Stomach smooth muscle (tissue), 2 donors: ENCODE measurements around the gene PRMT3.
"Not testable (repeated sequence)": the region's sequence is repeated elsewhere in the genome, so short reads cannot be mapped to it uniquely, and the experiment has no call there.

Source experiments
- H3K27ac ChIP-seq: one replicate; pipeline ENCODE4 v1.7.0; 2013; ENCODE audit warnings: mild to moderate bottlenecking, low read length, inconsistent platforms
- H3K27me3 ChIP-seq, 2 donors: one replicate each; pipeline ENCODE4 v1.7.0; 2013; ENCODE audit warnings: low read length in 2 of 2; ENCODE audit not compliant: insufficient read depth in 2 of 2, control insufficient read depth in 1 of 2
- H3K36me3 ChIP-seq, 2 donors: one replicate each; pipeline ENCODE4 v1.7.0; 2013; ENCODE audit warnings: low read length in 2 of 2; ENCODE audit not compliant: control insufficient read depth in 2 of 2, insufficient read depth in 2 of 2
- H3K4me1 ChIP-seq: one replicate; pipeline ENCODE4 v1.7.0; 2013; ENCODE audit warnings: low read length; ENCODE audit not compliant: control insufficient read depth, insufficient read depth
- H3K4me3 ChIP-seq, 2 donors: one replicate each; pipeline ENCODE4 v1.7.0; 2013; ENCODE audit warnings: low read length in 2 of 2
- H3K9ac ChIP-seq, 2 donors: one replicate each; pipeline ENCODE4 v1.7.0; 2013; ENCODE audit warnings: low read length in 2 of 2, mild to moderate bottlenecking in 1 of 2
- H3K9me3 ChIP-seq, 2 donors: one replicate each; pipeline ENCODE4 v1.7.0; 2013; ENCODE audit warnings: low read length in 2 of 2; ENCODE audit not compliant: control insufficient read depth in 2 of 2
- donor health status: healthy.
- donor health status: Pancreatic carcinoma.

The PRMT3 gene

GRCh38 chr11:20474882-20475517 lies 87.5 kb downstream of the PRMT3 start:
- H3K36me3 ChIP-seq = no peaks in the 10 kb centered on the region
- no peak overlapping the region for H3K4me3 ChIP-seq
- H3K4me1 ChIP-seq = no peaks in the 10 kb centered on the region
- H3K27ac ChIP-seq = no peak overlapping the region
- H3K9me3 ChIP-seq = no peaks in the 10 kb centered on the region
- no peak overlapping the region for H3K9ac ChIP-seq
- H3K27me3 ChIP-seq = no peaks in the 10 kb centered on the region

- no peaks in the 10 kb centered on the region for H3K9me3 ChIP-seq
- no peak overlapping the region for H3K4me3 ChIP-seq
- H3K4me1 ChIP-seq = no peaks in the 10 kb centered on the region
- H3K36me3 ChIP-seq = no peaks in the 10 kb centered on the region
- H3K27ac ChIP-seq = no peak overlapping the region
- H3K27me3 ChIP-seq = no peaks in the 10 kb centered on the region
- H3K9ac ChIP-seq = no peak overlapping the region
Measured at GRCh38 chr11:20477418-20478090, 90.0 kb downstream of the PRMT3 start.

DNA sequence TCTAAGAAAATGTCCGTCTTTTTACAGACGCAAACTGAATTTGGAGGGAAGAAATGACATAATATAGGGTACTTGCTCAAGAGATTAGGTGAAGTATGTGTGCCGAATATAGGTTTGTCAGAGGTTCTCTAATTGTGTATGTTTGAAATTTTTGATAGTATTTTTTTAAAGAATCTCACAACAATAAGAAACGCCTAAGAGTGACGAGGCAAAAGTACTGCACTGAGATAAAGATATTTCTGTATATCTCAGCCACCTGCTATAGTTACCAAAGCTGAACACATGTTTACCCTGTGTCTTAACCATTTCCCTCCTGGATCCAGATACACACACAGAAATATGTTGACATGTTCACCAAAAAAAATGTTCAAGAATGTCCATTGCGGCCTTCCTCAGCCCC lies 92.0 kb downstream of the PRMT3 start:
- no peaks in the 10 kb centered on the region for H3K4me1 ChIP-seq
- H3K27ac ChIP-seq = no peak overlapping the region
- no peak overlapping the region for H3K4me3 ChIP-seq
- no peaks in the 10 kb centered on the region for H3K36me3 ChIP-seq
- H3K27me3 ChIP-seq = no peaks in the 10 kb centered on the region
- no peak overlapping the region for H3K9ac ChIP-seq
- no peaks in the 10 kb centered on the region for H3K9me3 ChIP-seq

DNA sequence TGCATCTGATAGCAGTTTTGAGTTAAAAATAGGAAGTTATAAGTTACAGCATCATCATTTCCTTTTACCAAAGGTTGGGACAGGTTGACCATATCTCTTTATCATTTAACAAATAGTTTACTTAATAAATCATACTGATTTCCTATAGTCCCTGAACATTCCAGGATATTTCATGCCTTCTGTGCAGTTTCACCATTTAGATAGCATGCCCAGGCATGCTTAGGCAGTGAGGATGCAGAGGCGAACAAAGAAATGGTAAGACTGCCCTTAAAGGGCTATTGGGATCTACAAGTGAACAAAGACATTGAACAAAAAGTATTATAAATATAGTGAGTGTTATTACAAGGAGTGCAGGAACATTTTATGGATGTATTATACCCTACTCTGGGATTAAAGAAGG lies 96.4 kb downstream of the PRMT3 start:
- no peak overlapping the region for H3K4me3 ChIP-seq
- no peak overlapping the region for H3K27ac ChIP-seq
- H3K27me3 ChIP-seq = no peaks in the 10 kb centered on the region
- no peaks in the 10 kb centered on the region for H3K4me1 ChIP-seq
- no peak overlapping the region for H3K9ac ChIP-seq
- H3K36me3 ChIP-seq = no peaks in the 10 kb centered on the region
- no peaks in the 10 kb centered on the region for H3K9me3 ChIP-seq

DNA sequence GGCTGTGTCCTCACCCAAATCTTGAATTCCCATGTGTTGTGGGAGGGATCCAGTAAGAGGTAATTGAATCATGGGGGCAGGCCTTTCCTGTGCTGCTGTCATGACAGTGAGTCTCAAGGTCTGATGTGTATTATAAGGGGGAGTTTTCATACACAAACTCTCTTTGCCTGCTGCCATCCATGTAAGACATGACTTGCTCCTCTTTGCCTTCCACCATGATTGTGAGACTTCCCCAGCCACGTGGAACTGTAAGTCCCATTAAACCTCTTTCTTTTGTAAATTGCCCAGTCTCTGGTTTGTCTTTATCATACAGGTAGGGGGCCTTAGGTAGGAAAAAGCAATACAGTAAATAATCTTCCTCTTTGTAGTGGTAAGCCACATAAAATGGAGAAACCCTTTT lies 96.9 kb downstream of the PRMT3 start:
- not testable (repeated sequence) for H3K9me3 ChIP-seq, H3K4me3 ChIP-seq, H3K9ac ChIP-seq, H3K36me3 ChIP-seq, H3K4me1 ChIP-seq, H3K27ac ChIP-seq, H3K27me3 ChIP-seq

GRCh38 chr11:20488352-20488751 lies 100.8 kb downstream of the PRMT3 start:
- no peaks in the 10 kb centered on the region for H3K27me3 ChIP-seq
- no peaks in the 10 kb centered on the region for H3K36me3 ChIP-seq
- H3K4me1 ChIP-seq = no peaks in the 10 kb centered on the region
- H3K9me3 ChIP-seq = no peaks in the 10 kb centered on the region
- H3K9ac ChIP-seq = no peak overlapping the region
- H3K27ac ChIP-seq = no peak overlapping the region
- no peak overlapping the region for H3K4me3 ChIP-seq

- H3K4me3 ChIP-seq = no peak overlapping the region
- no peak overlapping the region for H3K9ac ChIP-seq
- peaks cover 0 to 2% of the 10 kb centered on the region in 2 donors for H3K36me3 ChIP-seq
- H3K9me3 ChIP-seq = no peaks in the 10 kb centered on the region
- no peaks in the 10 kb centered on the region for H3K4me1 ChIP-seq
- no peak overlapping the region for H3K27ac ChIP-seq
- H3K27me3 ChIP-seq = no peaks in the 10 kb centered on the region
Measured at GRCh38 chr11:20489948-20490347, 102.4 kb downstream of the PRMT3 start.

DNA sequence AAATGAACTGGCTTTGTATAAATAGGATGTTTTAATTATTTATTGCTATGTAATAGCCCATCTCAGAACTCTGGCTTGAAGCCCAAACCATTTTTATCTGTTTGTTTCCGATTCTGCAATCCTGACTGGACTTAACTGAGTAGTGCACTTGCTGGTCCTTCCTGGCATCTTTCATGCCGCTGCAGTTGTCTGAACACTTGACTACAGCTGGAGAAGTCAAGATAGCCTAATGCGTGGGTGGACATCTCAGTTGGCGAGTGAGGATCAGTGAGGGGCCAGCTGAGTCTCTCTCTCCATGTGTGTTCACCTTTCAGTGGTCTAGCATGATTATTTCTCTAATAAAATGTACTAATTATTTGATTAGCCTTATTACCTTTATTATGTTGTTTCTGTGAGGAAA lies 105.8 kb downstream of the PRMT3 start:
- Histone ChIP-seq H3K4me1 (no peaks in the 10 kb centered on the region), H3K9me3 (no peaks in the 10 kb centered on the region), H3K4me3 (no peak overlapping the region), H3K36me3 (peaks cover 0 to 2% of the 10 kb centered on the region in 2 donors), H3K9ac (no peak overlapping the region), H3K27ac (no peak overlapping the region), H3K27me3 (no peaks in the 10 kb centered on the region)

- Histone ChIP-seq H3K9me3 (no peaks in the 10 kb centered on the region), H3K4me1 (no peaks in the 10 kb centered on the region), H3K27ac (no peak overlapping the region), H3K4me3 (no peak overlapping the region), H3K9ac (no peak overlapping the region), H3K27me3 (no peaks in the 10 kb centered on the region), H3K36me3 (peaks cover 0 to 2% of the 10 kb centered on the region in 2 donors)
Measured at GRCh38 chr11:20497124-20497792, 109.7 kb downstream of the PRMT3 start.

GRCh38 chr11:20501252-20501651 lies 113.7 kb downstream of the PRMT3 start:
- Histone ChIP-seq H3K27ac (no peak overlapping the region), H3K4me1 (no peaks in the 10 kb centered on the region), H3K27me3 (no peaks in the 10 kb centered on the region), H3K36me3 (no peaks in the 10 kb centered on the region), H3K9me3 (no peaks in the 10 kb centered on the region), H3K9ac (no peak overlapping the region), H3K4me3 (no peak overlapping the region)

DNA sequence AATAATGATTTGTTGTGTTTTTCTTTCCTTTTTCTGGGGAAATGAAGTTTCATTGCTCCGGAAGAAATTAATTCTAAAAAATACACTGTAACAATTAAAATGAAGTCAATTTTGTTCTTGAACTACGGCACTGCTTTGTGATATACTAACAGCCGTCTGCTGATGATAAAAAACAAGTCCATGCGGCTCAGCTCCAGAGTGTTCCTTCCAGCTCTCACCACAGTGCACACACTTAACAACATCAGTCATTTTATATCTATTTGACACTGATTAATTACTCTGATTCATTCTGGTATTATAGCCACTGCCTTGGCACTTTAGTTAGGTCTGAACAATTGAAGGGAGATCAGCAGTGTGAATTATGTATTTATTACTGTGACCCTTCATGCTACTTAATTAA lies 114.5 kb downstream of the PRMT3 start:
- no peaks in the 10 kb centered on the region for H3K9me3 ChIP-seq
- H3K4me3 ChIP-seq = no peak overlapping the region
- no peaks in the 10 kb centered on the region for H3K36me3 ChIP-seq
- no peaks in the 10 kb centered on the region for H3K27me3 ChIP-seq
- H3K9ac ChIP-seq = no peak overlapping the region
- H3K4me1 ChIP-seq = no peaks in the 10 kb centered on the region
- H3K27ac ChIP-seq = no peak overlapping the region
